Hepatocyte (in vitro differentiated cells): ENCODE results near the gene CHMP1A.

ENCODE experiments used
- EZH2 ChIP-seq: fragments of 200-600 bp; sonication (generic); IDR thresholded peaks from 2 replicates; pipeline ENCODE4 v1.6.1; 2016; ENCODE audit warnings: antibody characterized with exemption, mild to moderate bottlenecking, borderline replicate concordance
- EZH2phosphoT487 ChIP-seq: fragments of 200-600 bp; sonication (generic); IDR thresholded peaks from one replicate; pipeline ENCODE4 v1.6.1; 2018; ENCODE audit warnings: antibody characterized with exemption, mild to moderate bottlenecking, low read depth, moderate library complexity; ENCODE audit not compliant: unreplicated experiment, severe bottlenecking
- TF ChIP-seq, protein P1 (sequence below): fragments of 200-600 bp; sonication (generic); IDR thresholded peaks from 2 replicates; pipeline ENCODE4 v1.5.1; 2016; ENCODE audit warnings: antibody characterized with exemption, mild to moderate bottlenecking; ENCODE audit not compliant: poor library complexity

- TF ChIP-seq, protein P1, sequence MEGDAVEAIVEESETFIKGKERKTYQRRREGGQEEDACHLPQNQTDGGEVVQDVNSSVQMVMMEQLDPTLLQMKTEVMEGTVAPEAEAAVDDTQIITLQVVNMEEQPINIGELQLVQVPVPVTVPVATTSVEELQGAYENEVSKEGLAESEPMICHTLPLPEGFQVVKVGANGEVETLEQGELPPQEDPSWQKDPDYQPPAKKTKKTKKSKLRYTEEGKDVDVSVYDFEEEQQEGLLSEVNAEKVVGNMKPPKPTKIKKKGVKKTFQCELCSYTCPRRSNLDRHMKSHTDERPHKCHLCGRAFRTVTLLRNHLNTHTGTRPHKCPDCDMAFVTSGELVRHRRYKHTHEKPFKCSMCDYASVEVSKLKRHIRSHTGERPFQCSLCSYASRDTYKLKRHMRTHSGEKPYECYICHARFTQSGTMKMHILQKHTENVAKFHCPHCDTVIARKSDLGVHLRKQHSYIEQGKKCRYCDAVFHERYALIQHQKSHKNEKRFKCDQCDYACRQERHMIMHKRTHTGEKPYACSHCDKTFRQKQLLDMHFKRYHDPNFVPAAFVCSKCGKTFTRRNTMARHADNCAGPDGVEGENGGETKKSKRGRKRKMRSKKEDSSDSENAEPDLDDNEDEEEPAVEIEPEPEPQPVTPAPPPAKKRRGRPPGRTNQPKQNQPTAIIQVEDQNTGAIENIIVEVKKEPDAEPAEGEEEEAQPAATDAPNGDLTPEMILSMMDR, result no peak
- TF ChIP-seq EZH2phosphoT487 (no peak), EZH2 (no peak)
These were observed 37.7 kb downstream of the CHMP1A start for GRCh38 chr16:89619840-89620239.
